OCI-LY3 (cell line): Measurements from ENCODE around the gene MTFMT.

Experiments used
- EZH2phosphoT487 ChIP-seq: fragments of 200-600 bp; shearing (Covaris generic); IDR thresholded peaks from 2 replicates; pipeline ENCODE4 v1.6.1; 2018; ENCODE audit warnings: antibody characterized with exemption, mixed run types, low read depth
- TF ChIP-seq, protein P1 (sequence below): fragments of 200-600, 300-600 bp; sonication (generic); IDR thresholded peaks from 2 replicates; pipeline ENCODE4 v1.5.1; 2014; ENCODE audit warnings: antibody characterized with exemption, low read length, low read depth

DNA sequence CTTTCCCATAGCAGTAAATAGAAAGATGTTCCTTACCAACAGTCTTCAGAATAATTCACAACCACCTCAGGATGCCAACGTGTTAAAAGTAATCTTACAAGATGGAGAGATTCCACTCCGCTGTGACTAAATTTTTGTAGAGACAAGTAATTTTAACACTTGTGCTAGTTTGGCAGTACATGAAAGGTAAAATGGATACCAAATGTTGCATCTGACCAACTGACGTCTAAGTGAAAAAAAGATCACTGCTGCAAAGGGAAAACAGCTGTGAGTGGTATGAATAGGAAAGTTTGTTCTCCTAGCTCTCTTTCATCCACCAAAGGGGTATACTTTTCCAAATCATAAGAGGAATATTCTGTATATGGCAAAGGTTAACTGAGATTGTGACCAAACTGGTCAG, 42.3 kb downstream of the MTFMT start:
- TF ChIP-seq, protein P1, sequence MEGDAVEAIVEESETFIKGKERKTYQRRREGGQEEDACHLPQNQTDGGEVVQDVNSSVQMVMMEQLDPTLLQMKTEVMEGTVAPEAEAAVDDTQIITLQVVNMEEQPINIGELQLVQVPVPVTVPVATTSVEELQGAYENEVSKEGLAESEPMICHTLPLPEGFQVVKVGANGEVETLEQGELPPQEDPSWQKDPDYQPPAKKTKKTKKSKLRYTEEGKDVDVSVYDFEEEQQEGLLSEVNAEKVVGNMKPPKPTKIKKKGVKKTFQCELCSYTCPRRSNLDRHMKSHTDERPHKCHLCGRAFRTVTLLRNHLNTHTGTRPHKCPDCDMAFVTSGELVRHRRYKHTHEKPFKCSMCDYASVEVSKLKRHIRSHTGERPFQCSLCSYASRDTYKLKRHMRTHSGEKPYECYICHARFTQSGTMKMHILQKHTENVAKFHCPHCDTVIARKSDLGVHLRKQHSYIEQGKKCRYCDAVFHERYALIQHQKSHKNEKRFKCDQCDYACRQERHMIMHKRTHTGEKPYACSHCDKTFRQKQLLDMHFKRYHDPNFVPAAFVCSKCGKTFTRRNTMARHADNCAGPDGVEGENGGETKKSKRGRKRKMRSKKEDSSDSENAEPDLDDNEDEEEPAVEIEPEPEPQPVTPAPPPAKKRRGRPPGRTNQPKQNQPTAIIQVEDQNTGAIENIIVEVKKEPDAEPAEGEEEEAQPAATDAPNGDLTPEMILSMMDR: no peak
- no peak for TF ChIP-seq EZH2phosphoT487
